ENCODE measurements around the gene LMBRD1. TPM values are rescaled to one million over a fixed set of nuclear protein-coding genes. Genes with fewer than 3 reads are reported as not detected.
"Not testable (repeated sequence)": the region's sequence is repeated elsewhere in the genome, so short reads cannot be mapped to it uniquely, and the experiment has no call there.

LMBRD1 gene
- total and polyA plus RNA-seq, 2 donors from 2014 or later: 91.3 to 102 TPM

DNA sequence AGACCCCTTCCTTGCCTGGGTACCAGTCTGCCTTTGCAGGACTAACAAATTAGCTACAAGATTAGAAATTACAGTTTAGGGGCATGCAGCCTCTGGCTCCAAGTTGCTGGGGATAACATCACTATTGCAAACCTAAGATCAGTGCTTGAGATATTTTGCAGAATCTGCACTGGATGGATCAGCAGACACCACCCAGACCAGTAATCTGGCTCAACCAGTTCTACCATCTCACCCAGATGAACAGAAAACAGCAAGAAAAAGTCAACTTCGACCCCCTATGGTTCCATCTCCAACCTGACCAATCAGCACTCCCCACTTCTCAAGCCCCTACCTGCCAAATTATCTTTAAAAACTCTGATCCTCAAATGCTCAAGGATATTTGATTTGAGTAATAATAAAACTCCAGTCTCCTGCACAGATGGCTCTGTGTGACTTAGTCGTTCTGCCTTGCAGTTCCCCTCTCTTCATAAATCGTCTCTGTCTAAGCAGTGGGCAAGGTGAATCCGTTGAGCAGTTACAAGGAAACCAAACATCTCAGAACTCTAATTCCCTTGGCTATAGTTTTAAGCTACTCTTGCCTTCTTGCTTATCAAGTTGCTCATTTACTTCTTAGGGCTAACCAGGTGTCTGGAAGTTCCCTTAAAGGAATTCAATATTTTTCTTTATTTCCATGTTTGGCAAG, 16.1 kb upstream of the LMBRD1 start:
- intact Hi-C loops (cut with DNase I): no loop called here
- no peak overlapping the region for H3K27ac ChIP-seq (ENCODE audit: low read depth in 2 of 2, low read length in 2 of 2)
- TF ChIP-seq, protein P1, sequence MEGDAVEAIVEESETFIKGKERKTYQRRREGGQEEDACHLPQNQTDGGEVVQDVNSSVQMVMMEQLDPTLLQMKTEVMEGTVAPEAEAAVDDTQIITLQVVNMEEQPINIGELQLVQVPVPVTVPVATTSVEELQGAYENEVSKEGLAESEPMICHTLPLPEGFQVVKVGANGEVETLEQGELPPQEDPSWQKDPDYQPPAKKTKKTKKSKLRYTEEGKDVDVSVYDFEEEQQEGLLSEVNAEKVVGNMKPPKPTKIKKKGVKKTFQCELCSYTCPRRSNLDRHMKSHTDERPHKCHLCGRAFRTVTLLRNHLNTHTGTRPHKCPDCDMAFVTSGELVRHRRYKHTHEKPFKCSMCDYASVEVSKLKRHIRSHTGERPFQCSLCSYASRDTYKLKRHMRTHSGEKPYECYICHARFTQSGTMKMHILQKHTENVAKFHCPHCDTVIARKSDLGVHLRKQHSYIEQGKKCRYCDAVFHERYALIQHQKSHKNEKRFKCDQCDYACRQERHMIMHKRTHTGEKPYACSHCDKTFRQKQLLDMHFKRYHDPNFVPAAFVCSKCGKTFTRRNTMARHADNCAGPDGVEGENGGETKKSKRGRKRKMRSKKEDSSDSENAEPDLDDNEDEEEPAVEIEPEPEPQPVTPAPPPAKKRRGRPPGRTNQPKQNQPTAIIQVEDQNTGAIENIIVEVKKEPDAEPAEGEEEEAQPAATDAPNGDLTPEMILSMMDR (IDR thresholded peaks at IDR 0.05; ENCODE audit: borderline replicate concordance, extremely low read depth, insufficient read depth): no peak
- H3K27me3 ChIP-seq (ENCODE audit: control insufficient read depth, insufficient read depth, low read length): no peaks in the 10 kb centered on the region
- no peaks in the 10 kb centered on the region for H3K4me1 ChIP-seq (ENCODE audit: control insufficient read depth in 2 of 3, insufficient read depth in 2 of 3, low read depth in 1 of 3, low read length in 3 of 3)
- no peak overlapping the region for H3K4me3 ChIP-seq (ENCODE audit: low read length in 3 of 3)
- H3K9ac ChIP-seq (ENCODE audit: low read length in 3 of 3): no peak overlapping the region
- FAIRE-seq (no peak), DNase-seq (no peak)
- no peaks in the 10 kb centered on the region for H3K9me3 ChIP-seq (ENCODE audit: control insufficient read depth in 2 of 3, insufficient read depth in 1 of 3, low read length in 3 of 3)
- H3K36me3 ChIP-seq (ENCODE audit: control insufficient read depth in 2 of 3, insufficient read depth in 3 of 3, low read length in 3 of 3): no peaks in the 10 kb centered on the region

DNA sequence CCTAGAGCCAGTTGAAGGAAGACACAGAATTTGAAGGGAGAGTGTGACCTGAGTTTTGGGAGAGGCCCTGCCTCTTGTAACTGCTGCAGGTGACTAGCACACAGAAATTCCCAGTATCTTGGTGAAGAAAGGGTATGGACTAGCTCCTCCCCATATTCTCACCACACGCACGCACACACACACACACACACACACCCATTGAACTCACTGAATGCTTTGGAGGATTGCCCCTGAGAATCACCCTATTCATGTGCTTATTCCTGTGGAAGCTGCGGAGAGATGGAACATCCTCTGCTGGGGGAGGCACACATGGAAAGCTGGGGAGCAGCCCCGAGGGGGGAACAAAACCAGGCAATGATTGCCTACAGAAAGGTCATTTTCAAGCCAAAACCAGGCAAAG, 6.2 kb upstream of the LMBRD1 start:
- Histone ChIP-seq H3K9me3 (ENCODE audit: control insufficient read depth in 2 of 3, insufficient read depth in 1 of 3, low read length in 3 of 3) (no peaks in the 10 kb centered on the region), H3K27ac (ENCODE audit: low read depth in 2 of 2, low read length in 2 of 2) (no peak overlapping the region), H3K9ac (ENCODE audit: low read length in 3 of 3) (no peak overlapping the region), H3K4me1 (ENCODE audit: control insufficient read depth in 2 of 3, insufficient read depth in 2 of 3, low read depth in 1 of 3, low read length in 3 of 3) (no peaks in the 10 kb centered on the region), H3K27me3 (ENCODE audit: control insufficient read depth, insufficient read depth, low read length) (no peaks in the 10 kb centered on the region), H3K4me3 (ENCODE audit: low read length in 3 of 3) (no peak overlapping the region), H3K36me3 (ENCODE audit: control insufficient read depth in 2 of 3, insufficient read depth in 3 of 3, low read length in 3 of 3) (no peaks in the 10 kb centered on the region)
- intact Hi-C loops (cut with DNase I): no loop called here
- FAIRE-seq (no peak), DNase-seq (no peak)
- TF ChIP-seq, protein P1 (IDR thresholded peaks at IDR 0.05; ENCODE audit: borderline replicate concordance, extremely low read depth, insufficient read depth): no peak

DNA sequence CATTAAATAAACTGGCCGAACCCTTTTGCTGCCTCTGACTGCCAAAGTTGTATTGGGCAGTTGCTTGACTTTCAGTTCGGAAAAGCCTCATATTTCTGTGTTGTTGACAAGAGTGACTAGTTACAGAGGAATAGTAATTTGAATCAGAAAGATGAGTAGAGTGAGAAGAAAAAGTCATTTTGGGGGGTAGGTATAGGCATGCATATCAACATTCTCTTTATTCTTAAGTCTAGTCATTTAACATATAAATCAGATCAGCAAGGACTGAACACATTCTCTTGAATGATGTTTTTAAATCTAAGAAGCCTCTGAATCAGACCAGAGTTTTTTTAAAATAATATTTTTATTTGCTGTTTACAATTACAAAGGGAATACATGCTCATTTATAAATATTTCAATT, 4.9 kb upstream of the LMBRD1 start:
- Histone ChIP-seq H3K36me3 (ENCODE audit: control insufficient read depth in 2 of 3, insufficient read depth in 3 of 3, low read length in 3 of 3) (no peaks in the 10 kb centered on the region), H3K4me3 (ENCODE audit: low read length in 3 of 3) (no peak overlapping the region), H3K4me1 (ENCODE audit: control insufficient read depth in 2 of 3, insufficient read depth in 2 of 3, low read depth in 1 of 3, low read length in 3 of 3) (peaks cover 0 to 3% (median 0%) of the 10 kb centered on the region in 3 donors), H3K9ac (ENCODE audit: low read length in 3 of 3) (no peak overlapping the region), H3K27me3 (ENCODE audit: control insufficient read depth, insufficient read depth, low read length) (no peaks in the 10 kb centered on the region), H3K9me3 (ENCODE audit: control insufficient read depth in 2 of 3, insufficient read depth in 1 of 3, low read length in 3 of 3) (no peaks in the 10 kb centered on the region), H3K27ac (ENCODE audit: low read depth in 2 of 2, low read length in 2 of 2) (no peak overlapping the region)
- TF ChIP-seq, protein P1 (IDR thresholded peaks at IDR 0.05; ENCODE audit: borderline replicate concordance, extremely low read depth, insufficient read depth): no peak
- intact Hi-C loops (cut with DNase I): no loop called here
- FAIRE-seq: no peak
- DNase-seq: no peak

DNA sequence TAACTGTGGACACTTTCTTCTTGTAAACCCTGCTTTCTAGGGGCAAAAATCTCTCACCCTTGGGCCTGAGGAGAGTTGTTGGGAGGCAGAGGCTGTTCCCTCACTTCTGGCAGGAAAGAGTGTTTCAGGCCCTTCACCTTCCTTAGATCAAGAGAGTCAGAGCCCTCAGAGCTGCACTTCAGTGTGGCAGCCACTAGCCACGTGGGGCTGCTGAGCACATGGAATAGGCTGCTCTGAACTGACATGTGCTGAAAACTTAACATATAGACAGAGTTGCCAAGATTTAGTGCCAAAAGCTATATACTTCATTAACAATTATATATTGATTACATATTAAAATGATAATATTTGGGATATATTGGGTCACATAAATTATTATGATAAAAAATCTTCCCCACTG, 4.4 kb upstream of the LMBRD1 start:
- Histone ChIP-seq H3K36me3 (ENCODE audit: control insufficient read depth in 2 of 3, insufficient read depth in 3 of 3, low read length in 3 of 3) (no peaks in the 10 kb centered on the region), H3K27ac (ENCODE audit: low read depth in 2 of 2, low read length in 2 of 2) (no peak overlapping the region), H3K9me3 (ENCODE audit: control insufficient read depth in 2 of 3, insufficient read depth in 1 of 3, low read length in 3 of 3) (no peaks in the 10 kb centered on the region), H3K27me3 (ENCODE audit: control insufficient read depth, insufficient read depth, low read length) (no peaks in the 10 kb centered on the region), H3K4me3 (ENCODE audit: low read length in 3 of 3) (no peak overlapping the region), H3K9ac (ENCODE audit: low read length in 3 of 3) (no peak overlapping the region), H3K4me1 (ENCODE audit: control insufficient read depth in 2 of 3, insufficient read depth in 2 of 3, low read depth in 1 of 3, low read length in 3 of 3) (peaks cover 0 to 3% (median 0%) of the 10 kb centered on the region in 3 donors)
- no peak for FAIRE-seq
- no peak for DNase-seq
- TF ChIP-seq, protein P1 (IDR thresholded peaks at IDR 0.05; ENCODE audit: borderline replicate concordance, extremely low read depth, insufficient read depth): no peak
- intact Hi-C loops (cut with DNase I): no loop called here

DNA sequence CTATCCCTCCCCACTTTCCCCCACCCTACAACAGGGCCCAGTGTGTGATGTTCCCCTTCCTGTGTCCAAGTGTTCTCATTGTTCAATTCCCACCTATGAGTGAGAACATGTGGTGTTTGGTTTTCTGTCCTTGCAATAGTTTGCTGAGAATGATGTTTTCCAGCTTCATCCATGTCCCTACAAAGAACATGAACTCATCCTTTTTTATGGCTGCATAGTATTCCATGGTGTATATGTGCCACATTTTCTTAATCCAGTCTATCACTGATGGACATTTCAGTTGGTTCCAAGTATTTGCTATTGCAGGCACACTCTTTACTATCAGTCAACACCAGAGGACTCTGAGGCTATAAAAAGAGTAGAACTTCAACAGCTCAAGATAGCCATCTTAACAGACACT, 2.0 kb upstream of the LMBRD1 start:
- intact Hi-C loops (cut with DNase I); H3K27me3 ChIP-seq (ENCODE audit: control insufficient read depth, insufficient read depth, low read length); H3K36me3 ChIP-seq (ENCODE audit: control insufficient read depth in 2 of 3, insufficient read depth in 3 of 3, low read length in 3 of 3); H3K27ac ChIP-seq (ENCODE audit: low read depth in 2 of 2, low read length in 2 of 2); H3K4me3 ChIP-seq (ENCODE audit: low read length in 3 of 3); FAIRE-seq; H3K9me3 ChIP-seq (ENCODE audit: control insufficient read depth in 2 of 3, insufficient read depth in 1 of 3, low read length in 3 of 3); H3K4me1 ChIP-seq (ENCODE audit: control insufficient read depth in 2 of 3, insufficient read depth in 2 of 3, low read depth in 1 of 3, low read length in 3 of 3); H3K9ac ChIP-seq (ENCODE audit: low read length in 3 of 3); DNase-seq: not testable (repeated sequence)
